Testis (tissue), 2 donors: ENCODE data around the gene TSC22D2.

Source experiments
- CTCF ChIP-seq, 3 experiments: fragments of 450-650 bp in 2 of 3; fragments of 200-600 bp in 1 of 3; sonication (generic) in 1 of 3; IDR thresholded peaks; one replicate each; pipeline ENCODE4 v1.5.1; 2016 to 2019; ENCODE audit warnings: antibody characterized with exemption in 3 of 3, mild to moderate bottlenecking in 2 of 3, moderate library complexity in 1 of 3
- POLR2A ChIP-seq: fragments of 450-650 bp; IDR thresholded peaks from one replicate; pipeline ENCODE4 v1.6.1; 2017; ENCODE audit warnings: antibody characterized with exemption, mild to moderate bottlenecking, moderate library complexity

GRCh38 chr3:150451329-150452048, 43.4 kb downstream of the TSC22D2 start:
- TF ChIP-seq CTCF (IDR thresholded peaks at IDR 0.05): no peak
- TF ChIP-seq POLR2A: no peak
